Thoracic aorta (tissue), 2 donors: ENCODE results near the gene DYDC2. TPM values are rescaled to one million over a fixed set of nuclear protein-coding genes. Genes with fewer than 3 reads are reported as not detected.

Experiments used
- ATAC-seq: fragments of 150-250 bp; one replicate; pipeline ENCODE4 v1.8.0; 2017; ENCODE audit warnings: low read depth; ENCODE audit not compliant: insufficient number of reproducible peaks, low FRiP score
- DNase-seq: peaks from one replicate; pipeline ENCODE4 v3.0.0-alpha.2; 2020; ENCODE audit warnings: low spot score
- H3K27ac ChIP-seq, 2 donors: fragments of 200-600 bp; sonication (generic); 1 replicate in 1 of 2; 2 replicates in 1 of 2; pipeline ENCODE4 v1.5.1; 2016; ENCODE audit warnings: mild to moderate bottlenecking in 2 of 2, moderate library complexity in 2 of 2
- H3K27me3 ChIP-seq: fragments of 200-600 bp; sonication (generic); replicated peaks from 2 replicates; pipeline ENCODE4 v1.6.0; 2016; ENCODE audit warnings: mild to moderate bottlenecking; ENCODE audit not compliant: insufficient read depth
- H3K36me3 ChIP-seq: fragments of 200-600 bp; sonication (generic); one replicate; pipeline ENCODE4 v1.5.1; 2016
- H3K4me1 ChIP-seq, 2 donors: fragments of 200-600 bp; sonication (generic); 1 replicate in 1 of 2; 2 replicates in 1 of 2; pipeline versions ENCODE4 v1.5.1 to v1.6.0; 2016; ENCODE audit warnings: low read depth in 2 of 2, mild to moderate bottlenecking in 1 of 2; ENCODE audit not compliant: control insufficient read depth in 1 of 2
- H3K4me3 ChIP-seq: fragments of 200-600 bp; sonication (generic); 2 replicates; pipeline ENCODE4 v1.5.1; 2016; ENCODE audit warnings: mild to moderate bottlenecking
- H3K9me3 ChIP-seq: fragments of 200-600 bp; sonication (generic); 2 replicates; pipeline ENCODE4 v1.5.1; 2016
- total RNA-seq, 2 donors: library from RNA; depleted of rRNA; stranded (reverse); fragments of >200 nt; gene quantifications; one replicate each; pipeline versions ENCODE4 v1.1.0 to v1.2.3, GENCODE V29; 2016
- TF ChIP-seq, protein P1 (sequence below): fragments of 200-600 bp; sonication (generic); IDR thresholded peaks from one replicate; pipeline ENCODE4 v1.5.1; 2019; ENCODE audit warnings: antibody characterized with exemption

Gene DYDC2
- total RNA-seq, 2 donors from 2014 or later = not detected

- TF ChIP-seq, protein P1, sequence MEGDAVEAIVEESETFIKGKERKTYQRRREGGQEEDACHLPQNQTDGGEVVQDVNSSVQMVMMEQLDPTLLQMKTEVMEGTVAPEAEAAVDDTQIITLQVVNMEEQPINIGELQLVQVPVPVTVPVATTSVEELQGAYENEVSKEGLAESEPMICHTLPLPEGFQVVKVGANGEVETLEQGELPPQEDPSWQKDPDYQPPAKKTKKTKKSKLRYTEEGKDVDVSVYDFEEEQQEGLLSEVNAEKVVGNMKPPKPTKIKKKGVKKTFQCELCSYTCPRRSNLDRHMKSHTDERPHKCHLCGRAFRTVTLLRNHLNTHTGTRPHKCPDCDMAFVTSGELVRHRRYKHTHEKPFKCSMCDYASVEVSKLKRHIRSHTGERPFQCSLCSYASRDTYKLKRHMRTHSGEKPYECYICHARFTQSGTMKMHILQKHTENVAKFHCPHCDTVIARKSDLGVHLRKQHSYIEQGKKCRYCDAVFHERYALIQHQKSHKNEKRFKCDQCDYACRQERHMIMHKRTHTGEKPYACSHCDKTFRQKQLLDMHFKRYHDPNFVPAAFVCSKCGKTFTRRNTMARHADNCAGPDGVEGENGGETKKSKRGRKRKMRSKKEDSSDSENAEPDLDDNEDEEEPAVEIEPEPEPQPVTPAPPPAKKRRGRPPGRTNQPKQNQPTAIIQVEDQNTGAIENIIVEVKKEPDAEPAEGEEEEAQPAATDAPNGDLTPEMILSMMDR = no peak
- Histone ChIP-seq H3K4me3 (no peak overlapping the region), H3K27ac (no peak overlapping the region), H3K9me3 (no peaks in the 10 kb centered on the region), H3K4me1 (no peaks in the 10 kb centered on the region), H3K27me3 (no peaks in the 10 kb centered on the region), H3K36me3 (no peaks in the 10 kb centered on the region)
- DNase-seq = no peak
- ATAC-seq = no peak
Measured at GRCh38 chr10:80323311-80323710, 33.3 kb upstream of the DYDC2 start.

- no peaks in the 10 kb centered on the region for H3K9me3 ChIP-seq
- TF ChIP-seq, protein P1 = no peak
- H3K4me1 ChIP-seq = no peaks in the 10 kb centered on the region
Measured at GRCh38 chr10:80324086-80324485, 32.5 kb upstream of the DYDC2 start.

DNA sequence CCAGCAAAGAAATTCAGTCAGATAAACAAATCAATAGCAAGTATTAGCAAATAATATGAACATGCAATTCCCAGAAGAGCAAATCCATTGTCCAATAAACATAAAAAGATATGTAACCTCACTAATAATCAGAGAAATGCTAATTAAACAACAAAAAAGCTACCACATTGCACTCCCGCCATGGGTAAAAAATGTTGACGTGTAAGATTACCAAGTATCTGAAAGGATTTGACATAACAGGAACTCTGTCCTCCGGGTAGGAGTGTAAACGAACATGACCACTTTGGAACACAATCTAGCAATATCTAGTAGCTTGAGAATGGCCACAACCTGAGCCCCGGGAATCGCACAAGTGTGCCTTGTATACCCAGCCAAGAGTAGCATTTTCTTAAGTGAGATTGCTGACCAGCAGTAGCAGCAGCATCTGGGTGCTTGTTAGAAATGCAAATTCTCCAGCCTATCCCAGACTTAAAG lies 31.7 kb upstream of the DYDC2 start:
- no peak overlapping the region for H3K4me3 ChIP-seq
- H3K4me1 ChIP-seq = no peaks in the 10 kb centered on the region
- TF ChIP-seq, protein P1 = no peak
- H3K27ac ChIP-seq = no peak overlapping the region
- DNase-seq = no peak
- no peaks in the 10 kb centered on the region for H3K27me3 ChIP-seq
- no peaks in the 10 kb centered on the region for H3K36me3 ChIP-seq
- no peaks in the 10 kb centered on the region for H3K9me3 ChIP-seq
- ATAC-seq = no peak

More at GRCh38 chr10:80324086-80324485, 32.5 kb upstream of the DYDC2 start:
- no peaks in the 10 kb centered on the region for H3K36me3 ChIP-seq
- H3K27ac ChIP-seq = no peak overlapping the region
- no peak overlapping the region for H3K4me3 ChIP-seq
- DNase-seq = no peak
- no peaks in the 10 kb centered on the region for H3K27me3 ChIP-seq
- no peak for ATAC-seq

DNA sequence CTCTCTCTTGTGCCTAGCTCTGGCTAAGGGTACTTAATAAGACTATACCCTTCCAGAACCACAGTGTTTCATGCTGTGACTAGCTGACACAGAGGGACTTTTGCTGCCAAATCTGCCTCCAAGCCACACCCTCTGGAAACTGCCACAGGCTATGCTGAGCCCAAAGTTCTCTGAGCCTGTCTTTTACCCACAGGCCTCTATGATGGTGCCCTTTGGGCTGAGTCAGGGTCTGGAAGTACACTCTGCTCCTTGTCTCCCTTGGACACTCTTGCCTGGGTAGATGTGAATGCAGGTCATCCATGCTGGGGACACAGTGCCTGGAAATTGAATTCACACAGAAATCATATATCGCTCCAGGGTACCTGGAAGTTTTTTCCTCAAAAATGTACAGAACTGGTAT lies 22.6 kb upstream of the DYDC2 start:
- Histone ChIP-seq H3K9me3 (no peaks in the 10 kb centered on the region), H3K27me3 (no peaks in the 10 kb centered on the region), H3K4me1 (no peaks in the 10 kb centered on the region), H3K4me3 (no peak overlapping the region), H3K27ac (no peak overlapping the region), H3K36me3 (no peaks in the 10 kb centered on the region)
- DNase-seq = no peak
- no peak for ATAC-seq
- TF ChIP-seq, protein P1 = no peak

GRCh38 chr10:80344276-80344675 lies 12.3 kb upstream of the DYDC2 start:
- Histone ChIP-seq H3K9me3 (no peaks in the 10 kb centered on the region), H3K36me3 (no peaks in the 10 kb centered on the region), H3K27ac (no peak overlapping the region), H3K4me1 (no peaks in the 10 kb centered on the region), H3K27me3 (no peaks in the 10 kb centered on the region), H3K4me3 (no peak overlapping the region)
- ATAC-seq (no peak), DNase-seq (no peak)
- TF ChIP-seq, protein P1 = no peak
